ENCODE data around the gene ACTL8.
A peak's percentile ranks its signal among the peaks of the same experiment; 100 is the strongest.

The ACTL8 gene

DNA sequence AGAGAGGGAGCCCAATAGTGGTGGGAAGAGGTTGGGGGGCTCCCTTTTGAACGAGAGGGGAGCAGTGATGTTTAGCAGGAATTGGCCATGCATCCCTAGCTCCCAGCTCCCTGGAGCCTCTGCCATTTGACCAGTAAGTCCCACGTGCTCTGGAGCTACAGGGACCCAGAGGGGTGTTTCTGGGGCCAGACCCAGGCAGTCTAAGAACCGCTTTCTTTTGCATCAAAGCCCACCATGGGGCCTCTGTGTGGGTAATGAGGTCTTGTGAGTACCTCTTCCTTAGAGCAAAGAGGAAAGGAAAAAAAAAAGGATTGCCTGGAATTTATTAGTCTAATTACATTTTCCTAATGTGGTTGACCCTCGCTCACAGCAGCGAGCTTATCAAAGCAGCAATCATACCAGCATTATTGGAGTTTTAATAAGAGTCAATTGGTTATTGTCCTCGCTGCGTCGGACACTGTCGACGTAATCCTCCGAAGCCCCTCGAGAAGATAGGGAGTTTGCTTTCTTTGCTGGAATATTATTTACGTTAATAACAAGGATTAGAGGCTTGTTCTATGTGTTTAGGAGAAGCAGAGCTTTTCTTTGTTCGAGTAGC, 17.6 kb downstream of the ACTL8 start:
- Histone ChIP-seq H4K8ac (ENCODE audit: low read depth, low read length) (no peak overlapping the region), H2AK5ac (ENCODE audit: low read depth, low read length) (no peak overlapping the region), H3K4me3 (ENCODE audit: low read length in 2 of 2) (no peak overlapping the region), H3K9ac (ENCODE audit: low read depth, low read length, poor library complexity) (no peak overlapping the region), H3K9me3 (replicated peaks in 1 of 2; ENCODE audit: control insufficient read depth in 2 of 2, insufficient read depth in 1 of 2, low read depth in 1 of 2, low read length in 2 of 2) (no peaks in the 10 kb centered on the region), H3K27ac (replicated peaks; ENCODE audit: low read length) (no peak overlapping the region), H2AFZ (ENCODE audit: low read length) (no peak overlapping the region), H3K36me3 (replicated peaks in 1 of 2; ENCODE audit: control insufficient read depth in 2 of 2, insufficient read depth in 2 of 2, low read length in 2 of 2) (no peaks in the 10 kb centered on the region), H2BK15ac (ENCODE audit: low read length) (no peak overlapping the region), H3K18ac (ENCODE audit: low read length) (no peak overlapping the region), H3K23ac (ENCODE audit: low read depth, low read length, poor library complexity) (no peak overlapping the region), H3K27me3 (ENCODE audit: control insufficient read depth in 3 of 3, insufficient read depth in 3 of 3, low read depth in 1 of 3, low read length in 3 of 3) (peaks cover 0 to 46% (median 0%) of the 10 kb centered on the region in 3 experiments), H3K4ac (ENCODE audit: low read length) (no peak overlapping the region), H2BK5ac (ENCODE audit: low read length) (no peak overlapping the region), H3K14ac (ENCODE audit: low read length) (no peak overlapping the region), H2BK120ac (ENCODE audit: low read depth, low read length) (no peak overlapping the region), H4K91ac (ENCODE audit: low read depth, low read length, poor library complexity) (no peak overlapping the region), H2BK12ac (ENCODE audit: low read length) (no peak overlapping the region), H3K4me1 (ENCODE audit: control insufficient read depth in 2 of 2, insufficient read depth in 1 of 2, low read depth in 1 of 2, low read length in 2 of 2) (peaks cover 0 to 23% of the 10 kb centered on the region in 2 donors), H3K4me2 (ENCODE audit: insufficient read depth, low read length, poor library complexity, severe bottlenecking) (no peak overlapping the region), H3K79me1 (ENCODE audit: low read depth, low read length) (no peaks in the 10 kb centered on the region)
- DNase-seq (ENCODE audit: low spot score): no peak
- no CpG with 5 or more reads among the region's 14 CpGs for WGBS, 2 donors (ENCODE audit: extremely low coverage in 2 of 2, insufficient read length in 2 of 2, insufficient replicate concordance in 1 of 2)

- H3K4me1 ChIP-seq (ENCODE audit: control insufficient read depth in 2 of 2, insufficient read depth in 1 of 2, low read depth in 1 of 2, low read length in 2 of 2): peaks cover 0 to 17% of the 10 kb centered on the region in 2 donors
- H4K91ac ChIP-seq (ENCODE audit: low read depth, low read length, poor library complexity): no peak overlapping the region
- no peak overlapping the region for H3K4ac ChIP-seq (ENCODE audit: low read length)
- WGBS, 2 donors (ENCODE audit: extremely low coverage in 2 of 2, insufficient read length in 2 of 2, insufficient replicate concordance in 1 of 2): no CpG with 5 or more reads among the region's 16 CpGs
- peak overlapping the region; percentile 9 for H3K27ac ChIP-seq (replicated peaks; ENCODE audit: low read length)
- no peak overlapping the region for H2BK5ac ChIP-seq (ENCODE audit: low read length)
- H2AFZ ChIP-seq (ENCODE audit: low read length): no peak overlapping the region
- no peak overlapping the region for H3K4me2 ChIP-seq (ENCODE audit: insufficient read depth, low read length, poor library complexity, severe bottlenecking)
- no peak overlapping the region for H4K8ac ChIP-seq (ENCODE audit: low read depth, low read length)
- no peak overlapping the region for H3K23ac ChIP-seq (ENCODE audit: low read depth, low read length, poor library complexity)
- no peak overlapping the region for H3K4me3 ChIP-seq (ENCODE audit: low read length in 2 of 2)
- H2BK12ac ChIP-seq (ENCODE audit: low read length): no peak overlapping the region
- H2BK15ac ChIP-seq (ENCODE audit: low read length): peak overlapping the region; percentile 15
- no peak overlapping the region for H2BK120ac ChIP-seq (ENCODE audit: low read depth, low read length)
- H3K18ac ChIP-seq (ENCODE audit: low read length): peak overlapping the region; percentile 73
- no peaks in the 10 kb centered on the region for H3K36me3 ChIP-seq (replicated peaks in 1 of 2; ENCODE audit: control insufficient read depth in 2 of 2, insufficient read depth in 2 of 2, low read length in 2 of 2)
- DNase-seq (ENCODE audit: low spot score): peak; percentile 40
- no peaks in the 10 kb centered on the region for H3K9me3 ChIP-seq (replicated peaks in 1 of 2; ENCODE audit: control insufficient read depth in 2 of 2, insufficient read depth in 1 of 2, low read depth in 1 of 2, low read length in 2 of 2)
- no peak overlapping the region for H3K9ac ChIP-seq (ENCODE audit: low read depth, low read length, poor library complexity)
- H3K14ac ChIP-seq (ENCODE audit: low read length): no peak overlapping the region
- H3K79me1 ChIP-seq (ENCODE audit: low read depth, low read length): no peaks in the 10 kb centered on the region
- H2AK5ac ChIP-seq (ENCODE audit: low read depth, low read length): peak overlapping the region; percentile 47
- H3K27me3 ChIP-seq (ENCODE audit: control insufficient read depth in 3 of 3, insufficient read depth in 3 of 3, low read depth in 1 of 3, low read length in 3 of 3): peaks cover 0 to 40% (median 0%) of the 10 kb centered on the region in 3 experiments
Measured at GRCh38 chr1:17773591-17774326, 18.6 kb downstream of the ACTL8 start.

GRCh38 chr1:17774452-17774851, 19.3 kb downstream of the ACTL8 start:
- Histone ChIP-seq H4K8ac (ENCODE audit: low read depth, low read length) (no peak overlapping the region), H3K14ac (ENCODE audit: low read length) (no peak overlapping the region)
- WGBS, 2 donors (ENCODE audit: extremely low coverage in 2 of 2, insufficient read length in 2 of 2, insufficient replicate concordance in 1 of 2): no CpG with 5 or more reads among the region's 6 CpGs

DNA sequence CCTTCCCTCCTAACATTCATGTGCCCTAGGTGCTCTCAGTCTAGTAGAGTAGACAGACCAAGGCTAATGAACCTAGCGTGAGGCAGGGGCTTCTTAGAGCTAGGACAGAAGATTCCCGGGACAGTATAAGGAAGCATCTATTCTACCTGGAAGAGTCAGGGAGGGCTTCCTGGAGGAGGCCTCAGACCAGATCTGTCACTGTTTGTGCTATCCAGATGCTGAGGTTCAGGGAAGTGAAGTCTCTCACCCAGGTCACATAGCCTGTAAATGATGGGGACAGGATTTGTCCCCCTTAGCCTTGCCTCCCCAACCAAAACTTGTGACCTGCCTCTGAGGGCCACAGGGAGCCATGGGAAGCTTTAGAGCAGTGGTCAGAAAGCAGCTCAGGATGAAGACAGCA, 20.7 kb downstream of the ACTL8 start:
- no peak overlapping the region for H3K9ac ChIP-seq (ENCODE audit: low read depth, low read length, poor library complexity)
- H3K23ac ChIP-seq (ENCODE audit: low read depth, low read length, poor library complexity): no peak overlapping the region
- no peak overlapping the region for H2BK15ac ChIP-seq (ENCODE audit: low read length)
- peaks cover 0 to 3% of the 10 kb centered on the region in 2 donors for H3K9me3 ChIP-seq (replicated peaks in 1 of 2; ENCODE audit: control insufficient read depth in 2 of 2, insufficient read depth in 1 of 2, low read depth in 1 of 2, low read length in 2 of 2)
- no peak overlapping the region for H3K14ac ChIP-seq (ENCODE audit: low read length)
- no peak overlapping the region for H2AFZ ChIP-seq (ENCODE audit: low read length)
- no peak overlapping the region for H2BK12ac ChIP-seq (ENCODE audit: low read length)
- H2AK5ac ChIP-seq (ENCODE audit: low read depth, low read length): peak overlapping the region; percentile 4
- no peak overlapping the region for H2BK5ac ChIP-seq (ENCODE audit: low read length)
- H4K91ac ChIP-seq (ENCODE audit: low read depth, low read length, poor library complexity): no peak overlapping the region
- DNase-seq (ENCODE audit: low spot score): no peak
- no peak overlapping the region for H2BK120ac ChIP-seq (ENCODE audit: low read depth, low read length)
- no peaks in the 10 kb centered on the region for H3K79me1 ChIP-seq (ENCODE audit: low read depth, low read length)
- no peaks in the 10 kb centered on the region for H3K36me3 ChIP-seq (replicated peaks in 1 of 2; ENCODE audit: control insufficient read depth in 2 of 2, insufficient read depth in 2 of 2, low read length in 2 of 2)
- no peak overlapping the region for H4K8ac ChIP-seq (ENCODE audit: low read depth, low read length)
- H3K4ac ChIP-seq (ENCODE audit: low read length): no peak overlapping the region
- H3K4me3 ChIP-seq (ENCODE audit: low read length in 2 of 2): no peak overlapping the region
- peak overlapping the region; percentile 4 for H3K18ac ChIP-seq (ENCODE audit: low read length)
- WGBS, 2 donors (ENCODE audit: extremely low coverage in 2 of 2, insufficient read length in 2 of 2, insufficient replicate concordance in 1 of 2): no CpG with 5 or more reads among the region's 2 CpGs
- no peak overlapping the region for H3K27ac ChIP-seq (replicated peaks; ENCODE audit: low read length)
- no peak overlapping the region for H3K4me2 ChIP-seq (ENCODE audit: insufficient read depth, low read length, poor library complexity, severe bottlenecking)
- peaks cover 0 to 15% of the 10 kb centered on the region in 2 donors for H3K4me1 ChIP-seq (ENCODE audit: control insufficient read depth in 2 of 2, insufficient read depth in 1 of 2, low read depth in 1 of 2, low read length in 2 of 2)
- peaks cover 0 to 28% (median 0%) of the 10 kb centered on the region in 3 experiments for H3K27me3 ChIP-seq (ENCODE audit: control insufficient read depth in 3 of 3, insufficient read depth in 3 of 3, low read depth in 1 of 3, low read length in 3 of 3)

More at GRCh38 chr1:17774452-17774851, 19.3 kb downstream of the ACTL8 start:
- Histone ChIP-seq H2BK15ac (ENCODE audit: low read length) (peak overlapping the region; percentile 15), H3K4me2 (ENCODE audit: insufficient read depth, low read length, poor library complexity, severe bottlenecking) (no peak overlapping the region), H3K4me1 (ENCODE audit: control insufficient read depth in 2 of 2, insufficient read depth in 1 of 2, low read depth in 1 of 2, low read length in 2 of 2) (peaks cover 0 to 15% of the 10 kb centered on the region in 2 donors), H3K79me1 (ENCODE audit: low read depth, low read length) (no peaks in the 10 kb centered on the region), H3K4ac (ENCODE audit: low read length) (no peak overlapping the region), H3K9me3 (replicated peaks in 1 of 2; ENCODE audit: control insufficient read depth in 2 of 2, insufficient read depth in 1 of 2, low read depth in 1 of 2, low read length in 2 of 2) (peaks cover 0 to 3% of the 10 kb centered on the region in 2 donors), H2BK120ac (ENCODE audit: low read depth, low read length) (no peak overlapping the region), H2BK5ac (ENCODE audit: low read length) (no peak overlapping the region), H3K27ac (replicated peaks; ENCODE audit: low read length) (no peak overlapping the region), H3K27me3 (ENCODE audit: control insufficient read depth in 3 of 3, insufficient read depth in 3 of 3, low read depth in 1 of 3, low read length in 3 of 3) (peaks cover 0 to 34% (median 0%) of the 10 kb centered on the region in 3 experiments), H3K23ac (ENCODE audit: low read depth, low read length, poor library complexity) (no peak overlapping the region), H3K18ac (ENCODE audit: low read length) (peak overlapping the region; percentile 42), H4K91ac (ENCODE audit: low read depth, low read length, poor library complexity) (peak overlapping the region; percentile 61), H2BK12ac (ENCODE audit: low read length) (peak overlapping the region; percentile 35), H2AFZ (ENCODE audit: low read length) (no peak overlapping the region), H2AK5ac (ENCODE audit: low read depth, low read length) (peak overlapping the region; percentile 47), H3K4me3 (ENCODE audit: low read length in 2 of 2) (no peak overlapping the region), H3K36me3 (replicated peaks in 1 of 2; ENCODE audit: control insufficient read depth in 2 of 2, insufficient read depth in 2 of 2, low read length in 2 of 2) (no peaks in the 10 kb centered on the region), H3K9ac (ENCODE audit: low read depth, low read length, poor library complexity) (no peak overlapping the region)
- DNase-seq (ENCODE audit: low spot score): no peak

Measured in neuronal stem cell (in vitro differentiated cells).